ENCODE results near the gene GTF3A.
A peak's percentile ranks its signal among the peaks of the same experiment; 100 is the strongest.
"Not testable (repeated sequence)": the region's sequence is repeated elsewhere in the genome, so short reads cannot be mapped to it uniquely, and the experiment has no call there.

GTF3A gene

GRCh38 chr13:27424246-27425157, at the start of gene GTF3A:
TSS of gene GTF3A (plus strand) at chr13:27424619.
- peak; percentile 91 for DNase-seq

- peak; percentile 64 for DNase-seq
Observed at GRCh38 chr13:27374650-27375049, 49.8 kb upstream of the GTF3A start.

- DNase-seq = peak; percentile 52
Observed at GRCh38 chr13:27375686-27376326, 48.6 kb upstream of the GTF3A start.

- DNase-seq = no peak
Observed at GRCh38 chr13:27379126-27379525, 45.3 kb upstream of the GTF3A start.

- DNase-seq = peak; percentile 45
Observed at GRCh38 chr13:27379694-27380641, 44.5 kb upstream of the GTF3A start.

GRCh38 chr13:27381601-27382000, 42.8 kb upstream of the GTF3A start:
- no peak for DNase-seq

- DNase-seq = no peak
Observed at GRCh38 chr13:27383104-27383921, 41.1 kb upstream of the GTF3A start.

GRCh38 chr13:27384285-27384684, 40.1 kb upstream of the GTF3A start:
- DNase-seq = no peak

GRCh38 chr13:27388241-27388640, 36.2 kb upstream of the GTF3A start:
- DNase-seq = no peak

- no peak for DNase-seq
Observed at GRCh38 chr13:27389891-27390290, 34.5 kb upstream of the GTF3A start.

- DNase-seq = no peak
Observed at GRCh38 chr13:27391471-27391870, 32.9 kb upstream of the GTF3A start.

- no peak for DNase-seq
Observed at GRCh38 chr13:27393101-27393500, 31.3 kb upstream of the GTF3A start.

- no peak for DNase-seq
Observed at GRCh38 chr13:27395007-27395510, 29.4 kb upstream of the GTF3A start.

GRCh38 chr13:27396252-27396846, 28.1 kb upstream of the GTF3A start:
- no peak for DNase-seq

GRCh38 chr13:27398360-27398759, 26.1 kb upstream of the GTF3A start:
- no peak for DNase-seq

GRCh38 chr13:27400405-27400804, 24.0 kb upstream of the GTF3A start:
- not testable (repeated sequence) for DNase-seq

GRCh38 chr13:27401210-27401609, 23.2 kb upstream of the GTF3A start:
- DNase-seq = no peak

- DNase-seq = no peak
Observed at GRCh38 chr13:27403203-27403678, 21.2 kb upstream of the GTF3A start.

GRCh38 chr13:27403727-27404385, 20.6 kb upstream of the GTF3A start:
- no peak for DNase-seq

- no peak for DNase-seq
Observed at GRCh38 chr13:27404680-27405079, 19.7 kb upstream of the GTF3A start.

Measured in CD4-positive, alpha-beta T cell treated with Interleukin-10 for 1 hour (primary cell).